SK-N-SH (cell line): ENCODE results near the gene ASTN2. TPM values are rescaled to one million over a fixed set of nuclear protein-coding genes. Genes with fewer than 3 reads are reported as not detected.

Source experiments
- CTCF ChIA-PET: fragments of 300-600, 350-600 bp; formaldehyde crosslinking; extraction: SDS; loops from one replicate; lab custom pipeline; 2021; lab: Yijun Ruan, JAX
- POLR2A ChIA-PET: fragments of 350-600 bp; sonication (Branson Sonifier 250); formaldehyde crosslinking; extraction: SDS; loops from one replicate; lab custom pipeline; 2020; ENCODE audit warnings: antibody characterized with exemption, inconsistent platforms; lab: Yijun Ruan, JAX
- DNase-seq: peaks from one replicate; pipeline ENCODE4 v3.0.0; 2012
- H2AFZ ChIP-seq: fragments of 200-600 bp; sonication (generic); 2 replicates; pipeline ENCODE4 v1.8.1; 2016; ENCODE audit warnings: antibody characterized with exemption, mild to moderate bottlenecking, low read depth
- H3F3A ChIP-seq: fragments of 200-600 bp; sonication (generic); replicated peaks from 2 replicates; pipeline ENCODE3; 2016; ENCODE audit warnings: antibody characterized with exemption, mild to moderate bottlenecking; ENCODE audit not compliant: insufficient read depth
- H3K27ac ChIP-seq, 2 experiments: fragments of 200-500 bp in 1 of 2; fragments of 200-600 bp in 1 of 2; sonication (Bioruptor generic) in 1 of 2; sonication (generic), shearing (Covaris generic) in 1 of 2; 2 replicates each; pipeline versions ENCODE4 v1.5.1 to v1.6.1; 2014 to 2016; ENCODE audit warnings: low read depth in 2 of 2, inconsistent platforms in 1 of 2, low read length in 1 of 2, mild to moderate bottlenecking in 1 of 2, mixed read lengths in 1 of 2
- H3K27me3 ChIP-seq: fragments of 200-600 bp; sonication (generic), shearing (Covaris generic); 2 replicates; pipeline ENCODE4 v1.6.1; 2016; ENCODE audit warnings: mixed run types; ENCODE audit not compliant: insufficient read depth
- H3K36me3 ChIP-seq, 2 experiments: fragments of 200-500 bp in 1 of 2; fragments of 200-600 bp in 1 of 2; sonication (Bioruptor generic) in 1 of 2; sonication (generic) in 1 of 2; replicated peaks in 1 of 2; 2 replicates each; pipeline versions ENCODE3 to v1.5.1; 2014 to 2016; ENCODE audit warnings: low read length in 1 of 2, mild to moderate bottlenecking in 1 of 2; ENCODE audit not compliant: insufficient read depth in 2 of 2, control insufficient read depth in 1 of 2
- H3K4me1 ChIP-seq, 2 experiments: fragments of 200-500 bp in 1 of 2; fragments of 200-600 bp in 1 of 2; sonication (Bioruptor generic) in 1 of 2; sonication (generic), shearing (Covaris generic) in 1 of 2; 2 replicates each; pipeline versions ENCODE4 v1.5.1 to v1.6.1; 2014 to 2016; ENCODE audit warnings: low read depth in 1 of 2, low read length in 1 of 2, mixed run types in 1 of 2; ENCODE audit not compliant: insufficient read depth in 2 of 2, control insufficient read depth in 1 of 2
- H3K4me2 ChIP-seq: fragments of 200-600 bp; sonication (generic), shearing (Covaris generic); 2 replicates; pipeline ENCODE4 v1.6.1; 2017; ENCODE audit warnings: mixed run types
- H3K4me3 ChIP-seq, 2 experiments: fragments of 200-500 bp in 1 of 2; fragments of 200-600 bp in 1 of 2; sonication (Bioruptor generic) in 1 of 2; sonication (generic), shearing (Covaris generic) in 1 of 2; 2 replicates each; pipeline versions ENCODE4 v1.5.1 to v1.8.1; 2014 to 2016; ENCODE audit warnings: low read depth in 2 of 2, inconsistent platforms in 1 of 2, low read length in 1 of 2, mild to moderate bottlenecking in 1 of 2, mixed read lengths in 1 of 2, moderate library complexity in 1 of 2
- H3K79me2 ChIP-seq: fragments of 200-600 bp; sonication (generic); 2 replicates; pipeline ENCODE4 v1.8.1; 2017; ENCODE audit warnings: mild to moderate bottlenecking; ENCODE audit not compliant: insufficient read depth
- H3K9ac ChIP-seq: fragments of 200-600 bp; sonication (generic); 2 replicates; pipeline ENCODE4 v1.6.1; 2017; ENCODE audit warnings: mixed run types
- H3K9me2 ChIP-seq: fragments of 200-600 bp; sonication (generic); 2 replicates; pipeline ENCODE4 v1.6.1; 2017; ENCODE audit warnings: mixed run types
- H3K9me3 ChIP-seq: fragments of 200-600 bp; sonication (generic); 2 replicates; pipeline ENCODE4 v1.6.1; 2017; ENCODE audit warnings: mixed run types, mild to moderate bottlenecking, moderate library complexity
- H4K20me1 ChIP-seq: fragments of 200-600 bp; sonication (generic); 2 replicates; pipeline ENCODE4 v1.6.1; 2017; ENCODE audit warnings: mild to moderate bottlenecking, mixed run types; ENCODE audit not compliant: insufficient read depth
- CHD2 ChIP-seq: fragments of 150-350 bp; IDR thresholded peaks from 2 replicates; pipeline ENCODE4 v1.6.1; 2018; ENCODE audit warnings: low read length; ENCODE audit not compliant: partially characterized antibody
- CTCF ChIP-seq: fragments of 200-600 bp; sonication (generic); IDR thresholded peaks from 2 replicates; pipeline ENCODE4 v1.6.1; 2017; ENCODE audit warnings: antibody characterized with exemption, mild to moderate bottlenecking, moderate library complexity
- EP300 ChIP-seq, 2 experiments: IDR thresholded peaks; 2 replicates each; pipeline versions ENCODE4 v1.4.0 to v1.6.1; 2012; ENCODE audit warnings: borderline replicate concordance in 1 of 2, low read depth in 1 of 2, low read length in 1 of 2
- FOXJ3 ChIP-seq: sonication (generic); formaldehyde crosslinking; IDR thresholded peaks from 2 replicates; pipeline ENCODE4 v1.5.1; 2020; ENCODE audit warnings: mild to moderate bottlenecking, missing genetic modification reagents
- GATA2 ChIP-seq: sonication (generic); formaldehyde crosslinking; IDR thresholded peaks from 2 replicates; pipeline ENCODE4 v1.5.0; 2020; ENCODE audit warnings: mild to moderate bottlenecking, missing genetic modification reagents
- IRF3 ChIP-seq: fragments of 150-350 bp; IDR thresholded peaks from 2 replicates; pipeline ENCODE4 v1.6.1; 2016; ENCODE audit warnings: mild to moderate bottlenecking, low read depth, low read length
- MEF2A ChIP-seq: IDR thresholded peaks from 2 replicates; pipeline ENCODE4 v1.4.0; 2012; ENCODE audit warnings: low read depth, borderline replicate concordance
- MXI1 ChIP-seq: IDR thresholded peaks from 2 replicates; pipeline ENCODE4 v1.6.1; 2012; ENCODE audit warnings: mild to moderate bottlenecking, low read depth, low read length, improper control_type of control experiment
- NRF1 ChIP-seq: IDR thresholded peaks from 2 replicates; pipeline ENCODE4 v1.6.1; 2012; ENCODE audit warnings: low read depth, mild to moderate bottlenecking, low read length
- POLR2AphosphoS5 ChIP-seq: IDR thresholded peaks from 2 replicates; pipeline ENCODE4 v1.6.1; 2012; ENCODE audit warnings: low read depth, low read length
- RAD21 ChIP-seq: IDR thresholded peaks from 2 replicates; pipeline ENCODE4 v1.6.1; 2012; ENCODE audit warnings: mild to moderate bottlenecking, low read length
- RCOR1 ChIP-seq: fragments of 150-350 bp; IDR thresholded peaks from 2 replicates; pipeline ENCODE4 v1.6.1; 2017; ENCODE audit warnings: antibody characterized with exemption, low read length
- REST ChIP-seq: IDR thresholded peaks from 2 replicates; pipeline ENCODE4 v1.6.1; 2012; ENCODE audit warnings: mild to moderate bottlenecking, low read depth, low read length, moderate library complexity
- RXRA ChIP-seq: IDR thresholded peaks from 2 replicates; pipeline ENCODE4 v1.4.0; 2012; ENCODE audit warnings: low read depth, mild to moderate bottlenecking, borderline replicate concordance
- SMC3 ChIP-seq: IDR thresholded peaks from 2 replicates; pipeline ENCODE4 v1.6.1; 2012; ENCODE audit warnings: low read depth, low read length, improper control_type of control experiment
- TCF12 ChIP-seq: IDR thresholded peaks from 2 replicates; pipeline ENCODE4 v1.4.0; 2012
- YY1 ChIP-seq: IDR thresholded peaks from 2 replicates; pipeline ENCODE4 v1.4.0; 2012; ENCODE audit warnings: low read depth, mild to moderate bottlenecking
- WGBS: methylation state at CpG from one replicate; pipeline ENCODE4 v1.1.6; 2017; ENCODE audit warnings: low lambda C conversion rate; 5-methylcytosine and 5-hydroxymethylcytosine counted together
- polyA plus RNA-seq, 3 experiments: library from polyadenylated mRNA; depleted of rRNA; stranded (reverse); fragments of >200 nt; gene quantifications; 2 replicates each; pipeline ENCODE4 v1.2.3, GENCODE V29; 2012

ASTN2 gene
- polyA plus RNA-seq, 1 of the 3 experiments (the other 2 are of a cell fraction) = 6.6 TPM

- TF ChIP-seq RAD21 (peak; percentile 19; the same call in 1 of the 2 replicates), MEF2A (no peak), RCOR1 (peak; percentile 95), YY1 (no peak), CHD2 (peak; percentile 79), MXI1 (peak; percentile 81)
- TF ChIP-seq, all 33 proteins: peak for 7
These were observed 840.7 kb downstream of the ASTN2 start (continued) for GRCh38 chr9:116574027-116574679.

GRCh38 chr9:116572095-116572748 is 842.6 kb downstream of the ASTN2 start:
- no peaks in the 10 kb centered on the region for H3K79me2 ChIP-seq
- no peaks in the 10 kb centered on the region for H3K9me2 ChIP-seq
- H3K9ac ChIP-seq = no peak overlapping the region
- ChIA-PET CTCF (interaction anchor here (0.6 to 7.8 kb wide), 57 partner anchors 8 to 996 kb away, joined by 3 to 100 read pairs (median 4); partner anchors contain the start of gene PAPPA), POLR2A (no interaction called here)
- no peaks in the 10 kb centered on the region for H3K9me3 ChIP-seq
- peak overlapping the region in 1 of 2 experiments; percentile 16; a peak in 1 of 4 replicates for H3K27ac ChIP-seq
- no peak overlapping the region; a peak in 1 of 4 replicates for H3K4me3 ChIP-seq
- H2AFZ ChIP-seq = no peak overlapping the region
- peaks cover 4 to 49% of the 10 kb centered on the region in 2 experiments; a peak in 2 of 4 replicates for H3K4me1 ChIP-seq
- no peaks in the 10 kb centered on the region for H3K27me3 ChIP-seq
- H3K36me3 ChIP-seq = no peaks in the 10 kb centered on the region
- TF ChIP-seq EP300 (IDR thresholded peaks at IDR 0.05; ENCODE audit: borderline replicate concordance in 1 of 2, low read depth in 1 of 2, low read length in 1 of 2) (0 out of 4 replicates have a peak, but pooled peaks of 1 of the 2 experiments have one; percentile 10), FOXJ3 (CRISPR knock-in tag) (no peak), CTCF (peak; percentile 92), RCOR1 (peak; percentile 52; the same call in 1 of the 2 replicates), SMC3 (peak; percentile 92), MXI1 (no peak), NRF1 (no peak), RAD21 (peak; percentile 98)
- no peak overlapping the region for H3K4me2 ChIP-seq
- H4K20me1 ChIP-seq = no peaks in the 10 kb centered on the region
- DNase-seq = peak; percentile 84
- WGBS = 33% methylated on average over 12 of the region's 12 CpGs
- no peaks in the 10 kb centered on the region for H3F3A ChIP-seq

GRCh38 chr9:116569111-116569510 is 845.7 kb downstream of the ASTN2 start:
- Histone ChIP-seq H3K9me3 (no peaks in the 10 kb centered on the region), H3K9ac (no peak overlapping the region), H4K20me1 (no peaks in the 10 kb centered on the region), H2AFZ (no peak overlapping the region), H3K9me2 (no peaks in the 10 kb centered on the region), H3K36me3 (no peaks in the 10 kb centered on the region), H3K4me2 (no peak overlapping the region), H3K4me3 (no peak overlapping the region), H3K27ac (no peak overlapping the region), H3K79me2 (no peaks in the 10 kb centered on the region), H3K4me1 (peaks cover 8 to 27% of the 10 kb centered on the region in 2 experiments; a peak in 3 of 4 replicates), H3K27me3 (no peaks in the 10 kb centered on the region), H3F3A (no peaks in the 10 kb centered on the region)
- WGBS = 87% methylated on average over 5 of the region's 5 CpGs
- POLR2A ChIA-PET = no interaction called here
- CTCF ChIA-PET = interaction anchor here (2.1 to 7.8 kb wide), 2 partner anchors 417 to 978 kb away, joined by 6 to 100 read pairs; no protein-coding TSS in a partner anchor
- no peak for DNase-seq
- TF ChIP-seq TCF12 = no peak
- no peak for TF ChIP-seq RXRA
- no peak for TF ChIP-seq IRF3
- TF ChIP-seq POLR2AphosphoS5 = no peak
- no peak for TF ChIP-seq REST
- no peak for TF ChIP-seq GATA2 (CRISPR knock-in tag)
- TF ChIP-seq YY1 = no peak
- no peak for TF ChIP-seq MEF2A
